ENCODE results near the gene DERA.
"Not testable (repeated sequence)": the region's sequence is repeated elsewhere in the genome, so short reads cannot be mapped to it uniquely, and the experiment has no call there.

Gene DERA

GRCh38 chr12:16016748-16017147 is 105.6 kb downstream of the DERA start:
- no peak for DNase-seq

GRCh38 chr12:16018306-16018705 is 107.2 kb downstream of the DERA start:
- no peak for DNase-seq

DNA sequence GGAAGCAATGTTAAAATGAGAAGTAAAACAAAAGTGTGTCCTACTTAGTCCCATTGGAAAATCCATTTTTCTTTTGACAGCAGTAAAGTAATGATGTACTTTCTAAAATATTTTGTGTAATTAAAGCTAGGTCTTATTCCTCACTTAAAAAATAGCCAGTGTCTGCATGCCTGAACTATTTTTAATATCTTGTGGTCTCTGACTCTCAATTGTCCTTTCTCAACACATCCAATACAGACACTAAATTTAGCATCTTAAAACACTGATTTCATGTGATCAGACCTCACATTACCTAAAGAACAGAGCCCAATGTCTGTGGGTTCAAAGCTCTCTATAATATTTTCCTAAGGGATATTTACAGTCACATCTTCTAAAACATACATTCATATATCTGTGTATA is 108.0 kb downstream of the DERA start:
- DNase-seq = no peak

GRCh38 chr12:16020031-16020430 is 108.9 kb downstream of the DERA start:
- DNase-seq = no peak

GRCh38 chr12:16021026-16021425 is 109.9 kb downstream of the DERA start:
- no peak for DNase-seq

- DNase-seq = no peak
These were observed 110.5 kb downstream of the DERA start for GRCh38 chr12:16021676-16022075.

DNA sequence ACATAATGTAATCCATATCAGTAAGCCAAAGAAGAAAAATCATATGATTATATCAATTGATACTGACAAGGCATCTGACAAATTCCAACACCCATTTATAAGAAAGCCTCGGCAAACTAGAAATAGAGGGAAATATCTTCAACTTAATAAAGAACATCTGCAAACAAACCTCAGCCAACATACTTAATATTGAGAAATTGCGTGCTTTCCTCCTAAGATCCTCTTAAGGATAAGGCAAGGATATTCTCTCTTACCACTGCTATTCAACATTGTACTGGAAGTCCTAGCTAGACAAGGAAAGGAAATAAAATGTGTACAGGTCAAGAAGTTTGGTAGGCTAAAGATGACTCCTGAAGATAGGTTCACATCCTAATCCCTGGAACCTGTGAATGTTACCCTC is 115.9 kb downstream of the DERA start:
- no peak for DNase-seq

GRCh38 chr12:16030744-16031143 is 119.6 kb downstream of the DERA start:
- no peak for DNase-seq

DNA sequence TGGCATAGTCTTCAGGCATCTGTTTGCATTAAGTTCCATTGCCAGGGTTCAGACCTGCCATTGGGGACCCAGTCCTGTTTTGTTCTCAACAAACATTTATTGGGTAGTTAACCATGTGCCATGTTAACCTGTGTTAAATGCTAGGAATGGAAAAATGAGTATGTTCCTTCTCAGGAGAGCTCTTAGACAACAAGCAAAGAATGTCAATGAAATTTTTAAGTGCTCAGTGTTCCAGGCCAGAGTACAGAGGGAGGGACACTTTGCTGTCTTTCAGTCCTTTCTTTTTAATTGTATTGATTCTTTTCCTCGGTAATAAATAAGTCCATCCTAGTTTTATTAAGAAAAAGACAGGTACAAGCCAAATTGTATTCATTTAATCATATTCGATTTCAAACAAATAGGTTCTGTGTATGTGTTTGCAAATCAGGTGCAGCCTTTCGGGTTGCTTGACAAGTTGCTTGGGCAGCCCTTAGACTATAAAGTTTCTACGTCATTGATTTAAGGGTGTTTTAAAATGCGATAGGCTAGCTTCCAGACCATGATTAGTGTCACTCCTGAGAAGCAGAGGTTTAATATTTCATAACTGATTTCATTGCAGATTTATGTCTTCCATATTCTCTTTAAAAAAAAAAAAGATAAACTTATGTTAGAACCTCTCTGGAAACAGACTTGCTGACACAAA is 123.1 kb downstream of the DERA start:
- DNase-seq = no peak

- DNase-seq = no peak
These were observed 124.9 kb downstream of the DERA start for GRCh38 chr12:16036073-16036472.

DNA sequence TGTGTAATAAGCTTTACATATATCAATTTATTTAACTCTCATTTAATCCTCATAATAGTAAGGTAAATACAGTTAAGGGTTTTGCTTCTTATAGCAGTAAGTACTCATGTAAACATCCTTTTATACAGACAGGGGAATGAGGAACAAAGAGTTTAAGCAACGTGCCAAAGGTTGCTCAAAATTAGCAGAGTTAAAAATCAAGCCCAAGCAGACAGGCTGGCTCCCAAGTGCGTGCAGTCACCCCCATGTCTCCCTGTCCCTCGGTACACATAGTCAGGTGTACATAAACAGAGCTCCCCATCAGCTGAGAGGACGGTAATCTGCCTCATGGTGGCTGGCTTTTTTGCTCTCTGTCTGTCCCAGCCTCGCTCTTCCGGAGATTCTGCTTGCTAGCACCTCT is 126.4 kb downstream of the DERA start:
- DNase-seq = no peak

DNA sequence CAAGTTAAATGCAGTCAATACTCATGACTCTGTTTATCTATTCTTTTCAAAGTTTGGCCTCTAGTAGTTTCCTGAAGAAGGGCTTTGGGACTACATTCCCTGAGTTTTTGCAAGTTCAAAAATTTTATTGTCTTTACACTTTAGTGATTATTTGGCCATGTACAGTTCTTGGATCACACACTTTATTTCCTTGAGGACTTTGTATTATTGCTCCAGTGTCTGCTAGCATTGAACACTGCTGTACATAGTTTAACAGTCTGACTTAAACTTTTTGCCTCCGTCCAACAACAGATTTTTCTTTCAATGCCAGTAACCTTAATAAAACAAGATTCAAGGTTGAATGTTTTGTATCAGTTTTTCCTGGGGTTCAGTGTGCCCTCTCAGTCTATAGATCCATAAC is 132.3 kb downstream of the DERA start:
- no peak for DNase-seq

- no peak for DNase-seq
These were observed 135.1 kb downstream of the DERA start for GRCh38 chr12:16046266-16046665.

GRCh38 chr12:16048511-16048910 is 137.4 kb downstream of the DERA start:
- DNase-seq = no peak

DNA sequence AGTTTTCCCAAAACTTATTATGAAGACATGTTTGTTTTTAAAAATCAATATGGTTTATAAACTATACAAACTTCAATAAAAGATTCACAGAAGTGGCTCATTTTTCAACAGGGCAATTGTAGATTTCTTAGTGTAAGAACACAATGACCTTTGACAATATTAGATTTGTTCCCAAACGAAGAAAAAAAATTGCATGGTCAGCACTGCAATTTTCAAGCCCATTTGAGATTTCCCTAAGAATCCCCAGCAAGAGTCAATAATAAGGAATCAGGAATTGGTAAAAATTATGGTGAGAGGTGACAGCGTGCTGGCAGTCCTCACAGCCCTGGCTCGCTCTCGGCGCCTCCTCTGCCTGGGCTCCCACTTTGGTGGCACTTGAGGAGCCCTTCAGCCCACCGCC is 145.8 kb downstream of the DERA start:
- DNase-seq = no peak

DNA sequence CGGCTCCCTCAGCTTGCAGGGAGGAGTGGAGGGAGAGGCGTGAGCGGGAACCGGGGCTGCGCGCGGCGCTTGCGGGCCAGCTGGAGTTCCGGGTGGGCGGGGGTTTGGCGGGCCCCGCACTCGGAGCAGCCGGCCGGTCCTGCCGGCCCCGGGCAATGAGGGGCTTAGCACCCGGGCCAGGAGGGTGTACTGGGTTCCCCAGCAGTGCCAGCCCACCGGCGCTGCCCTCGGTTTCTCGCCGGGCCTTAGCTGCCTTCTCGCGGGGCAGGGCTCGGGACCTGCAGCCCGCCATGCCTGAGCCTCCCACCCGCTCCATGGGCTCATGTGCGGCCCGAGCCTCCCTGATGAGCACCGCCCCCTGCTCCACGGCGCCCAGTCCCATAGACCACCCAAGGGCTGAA is 146.2 kb downstream of the DERA start:
- not testable (repeated sequence) for DNase-seq

GRCh38 chr12:16062611-16063010 is 151.5 kb downstream of the DERA start:
- no peak for DNase-seq

DNA sequence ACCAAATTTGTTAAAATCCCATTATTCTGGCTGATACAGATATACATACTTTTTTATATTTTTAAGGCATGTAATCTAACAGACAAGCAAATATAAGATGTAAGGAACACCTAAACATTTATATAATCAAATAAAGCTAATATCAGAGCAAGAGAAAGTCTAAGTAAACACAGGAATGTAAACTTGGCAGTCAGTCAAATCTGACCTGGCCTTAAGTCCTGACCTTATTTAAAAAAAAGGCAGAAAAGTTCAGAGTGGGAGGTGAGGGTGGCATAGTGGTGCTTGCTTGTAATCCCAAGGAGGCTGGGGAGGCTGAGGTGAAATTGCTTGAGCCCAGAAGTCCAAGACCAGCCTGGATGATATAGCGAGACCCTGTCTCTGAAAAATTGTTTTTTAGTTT is 152.6 kb downstream of the DERA start:
- DNase-seq = no peak

DNA sequence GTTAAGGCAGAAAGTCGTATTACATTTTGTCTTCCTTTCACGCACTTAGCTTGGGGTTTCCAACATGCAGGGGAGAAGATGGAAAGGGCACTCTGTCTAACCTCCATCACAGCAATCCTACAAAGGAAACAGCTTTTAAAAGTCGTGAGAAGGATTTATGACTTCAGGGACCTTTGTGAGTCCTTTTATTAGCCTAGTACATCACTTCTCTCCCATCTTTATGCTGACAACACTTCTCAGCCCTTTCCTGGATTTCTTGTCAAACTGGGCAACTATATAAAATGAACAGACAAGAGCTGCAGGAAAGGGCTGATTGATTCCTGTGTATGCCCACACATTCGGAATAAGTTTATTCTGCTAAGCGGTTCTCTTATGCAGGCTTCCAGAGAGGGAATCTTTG is 159.0 kb downstream of the DERA start:
- DNase-seq = no peak

DNA sequence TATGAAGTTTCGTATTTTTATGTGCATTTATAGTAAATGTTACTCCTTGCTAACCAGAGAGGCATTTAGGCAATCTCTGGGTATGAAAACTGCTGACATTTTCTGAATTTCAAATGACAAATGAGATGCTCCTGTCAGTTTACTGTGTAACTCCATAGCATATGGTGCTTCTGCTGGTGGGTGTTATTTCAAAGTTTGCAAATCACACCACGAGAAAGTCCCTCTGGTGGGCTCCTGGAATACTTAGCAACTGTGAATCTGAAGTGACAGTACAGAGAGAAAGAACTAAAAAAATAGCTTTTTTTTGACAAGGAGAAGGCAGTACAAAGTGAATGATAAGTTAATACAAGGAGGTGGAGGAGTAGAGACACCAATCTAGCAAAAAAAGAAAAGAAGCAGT is 161.5 kb downstream of the DERA start:
- DNase-seq = no peak

DNA sequence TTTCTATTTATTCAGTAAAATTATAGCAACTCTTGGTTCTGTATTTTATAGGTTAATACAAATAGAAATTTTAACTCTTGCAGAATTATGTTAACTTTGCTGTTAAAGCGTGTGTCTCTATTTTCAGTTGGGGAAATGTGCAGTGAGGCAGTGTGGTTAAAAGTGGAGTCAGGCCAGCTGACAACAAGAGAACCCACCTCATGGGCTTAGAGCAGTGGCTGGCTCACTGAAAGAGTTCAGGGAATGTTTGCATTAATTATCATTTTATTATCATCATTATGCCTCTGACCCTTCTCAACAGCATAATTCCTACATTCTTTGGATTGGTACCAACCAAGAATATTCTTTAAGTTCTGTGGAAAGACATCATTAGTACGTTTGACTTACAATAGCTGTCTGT is 163.8 kb downstream of the DERA start:
- no peak for DNase-seq

- no peak for DNase-seq
These were observed 164.8 kb downstream of the DERA start for GRCh38 chr12:16075887-16076286.

DNA sequence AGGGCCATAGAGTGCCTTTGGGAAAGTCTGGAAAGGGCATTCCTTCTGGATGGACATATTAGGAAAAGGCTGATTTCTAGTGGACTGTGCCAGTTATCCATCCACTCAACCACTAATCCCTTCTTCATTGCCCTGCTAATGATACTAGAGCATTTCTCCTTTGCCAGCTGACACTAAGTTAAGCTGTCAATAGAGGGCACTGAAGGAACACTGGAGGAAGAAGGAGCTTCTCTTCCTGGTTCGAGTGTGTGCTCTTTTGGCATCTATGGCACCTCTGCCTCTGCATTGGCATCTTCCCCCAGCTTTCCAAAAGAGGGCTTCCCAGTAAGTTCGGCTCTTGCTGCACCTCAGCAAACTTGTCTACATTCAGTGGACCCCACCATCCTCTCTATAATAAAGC is 165.4 kb downstream of the DERA start:
- DNase-seq = no peak

DNA sequence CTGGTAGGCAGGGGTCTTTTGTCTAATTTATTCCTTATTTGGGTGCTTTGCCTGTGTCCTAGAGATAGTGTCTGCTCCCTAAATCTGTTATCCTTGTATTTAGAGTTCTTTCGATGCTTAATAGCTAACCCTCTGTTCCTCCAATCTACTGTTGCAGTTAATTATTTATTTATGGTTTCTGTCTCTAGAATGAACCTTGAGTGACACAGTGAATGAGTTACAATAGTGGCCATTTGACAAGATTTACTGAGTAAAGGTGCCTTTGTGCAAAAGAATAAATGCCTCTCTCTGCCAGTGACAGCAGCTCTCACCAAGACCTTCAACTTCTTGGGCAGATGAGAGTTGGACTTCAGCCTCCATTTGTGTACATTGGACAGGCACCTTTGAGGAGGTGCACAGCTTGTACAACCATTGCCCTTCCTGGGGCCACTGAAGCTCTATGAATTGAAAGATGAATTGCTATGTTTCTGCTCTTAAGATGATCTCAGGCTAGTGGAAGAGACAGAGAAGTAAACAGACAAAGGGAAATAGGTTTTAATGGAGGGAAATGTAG is 165.9 kb downstream of the DERA start:
- DNase-seq = no peak

- DNase-seq = no peak
These were observed 175.3 kb downstream of the DERA start for GRCh38 chr12:16086462-16086861.

All from stimulated activated CD4-positive, alpha-beta T cell treated with anti-CD3 and anti-CD28 coated beads, Interleukin-2, amount 100 ng/mL, for 24 hours (primary cell).